Epithelial cell of proximal tubule (primary cell): Measurements from ENCODE around the gene GRP. TPM values are rescaled to one million over a fixed set of nuclear protein-coding genes. Genes with fewer than 3 reads are reported as not detected.

Source experiments
- DNase-seq: peaks from one replicate; pipeline ENCODE4 v3.0.0-alpha.2; 2011; ENCODE audit warnings: low read depth
- H3K4me3 ChIP-seq: 2 replicates; pipeline ENCODE4 v1.5.1; 2011; ENCODE audit warnings: low read depth, mild to moderate bottlenecking, low read length
- CTCF ChIP-seq: conservative IDR thresholded peaks from 2 replicates; pipeline ENCODE4 v1.5.1; 2012; ENCODE audit warnings: low read depth, mild to moderate bottlenecking, low read length
- total RNA-seq: library from RNA; depleted of rRNA; stranded (reverse); fragments of >200 nt; gene quantifications from 2 replicates; pipeline ENCODE4 v1.2.3, GENCODE V29; 2015

The GRP gene
- total RNA-seq, 1 donor from 2014 or later: not detected

GRCh38 chr18:59278793-59279192 is 58.8 kb downstream of the GRP start:
- no peak for DNase-seq
- no peak overlapping the region for H3K4me3 ChIP-seq
- no peak for TF ChIP-seq CTCF

DNA sequence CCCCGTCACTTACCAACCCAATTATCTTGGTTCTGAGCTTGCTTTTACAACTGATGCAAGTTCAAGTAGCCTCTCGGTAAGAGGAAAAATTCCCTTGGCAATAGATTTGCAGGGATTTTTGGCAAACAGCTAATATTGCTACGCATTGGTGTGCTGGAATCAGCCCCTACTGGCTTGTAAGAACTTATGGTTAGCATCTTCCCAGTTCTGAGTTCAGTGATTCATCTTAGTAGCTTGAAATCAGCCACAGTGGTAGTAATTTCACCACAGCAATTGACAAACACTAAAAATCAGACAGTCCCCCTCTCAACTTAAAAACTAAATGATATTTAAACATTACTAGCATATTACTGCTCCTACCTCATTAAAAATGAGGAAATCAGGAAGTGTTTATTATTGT is 59.2 kb downstream of the GRP start:
- no peak for DNase-seq
- no peak for TF ChIP-seq CTCF
- H3K4me3 ChIP-seq: no peak overlapping the region

GRCh38 chr18:59279722-59280121 is 59.8 kb downstream of the GRP start:
- TF ChIP-seq CTCF: no peak
- DNase-seq: no peak
- H3K4me3 ChIP-seq: no peak overlapping the region

Other genes with a start within 250 kb of the GRP start
- 37.6 and 49.4 TPM in 2 replicates for gene SEC11C, start 80.3 kb upstream of the GRP start, total RNA-seq
- not detected in 2 replicates for gene RAX, start 53.3 kb downstream of the GRP start, total RNA-seq
- gene CPLX4, start 98.5 kb downstream of the GRP start, total RNA-seq: not detected in 2 replicates
- 78.2 and 92.0 TPM in 2 replicates for gene LMAN1, start 139.1 kb downstream of the GRP start, total RNA-seq